CD4-positive, alpha-beta T cell (primary cell): ENCODE measurements around the gene CYS1. TPM values are rescaled to one million over a fixed set of nuclear protein-coding genes. Genes with fewer than 3 reads are reported as not detected.

Experiments
- ATAC-seq: fragments of 200-7000 bp; cut with Tn5 transposase; one replicate; pipeline ENCODE4 v1.10.0; 2022; ENCODE audit warnings: mild to moderate bottlenecking; ENCODE audit not compliant: poor library complexity
- CTCF ChIA-PET: fragments of 350-600 bp; sonication (Branson Sonifier 250); formaldehyde crosslinking; loops from one replicate; lab custom pipeline; 2021; ENCODE audit warnings: antibody characterized with exemption, inconsistent platforms; lab: Charles Lee
- POLR2A ChIA-PET: fragments of 350-600 bp; sonication (Branson Sonifier 250); formaldehyde crosslinking; loops from one replicate; lab custom pipeline; 2021; ENCODE audit warnings: antibody characterized with exemption, inconsistent platforms; lab: Charles Lee
- DNase-seq, 14 experiments: peaks; one replicate each; pipeline ENCODE4 v3.0.0-alpha.2; 2013 to 2020; ENCODE audit warnings: mixed read lengths in 2 of 14
- H3K27ac ChIP-seq, 2 donors: one replicate each; pipeline versions ENCODE4 v1.5.1 to v1.7.0; 2013; ENCODE audit warnings: low read length in 2 of 2, low read depth in 1 of 2, mild to moderate bottlenecking in 1 of 2
- H3K27me3 ChIP-seq, 2 experiments: 1 replicate in 1 of 2; 2 replicates in 1 of 2; pipeline versions ENCODE4 v1.6.1 to v1.7.0; 2013; ENCODE audit warnings: low read length in 2 of 2, control low read depth in 1 of 2, mild to moderate bottlenecking in 1 of 2, moderate library complexity in 1 of 2; ENCODE audit not compliant: insufficient read depth in 2 of 2, control insufficient read depth in 1 of 2
- H3K36me3 ChIP-seq: one replicate; pipeline ENCODE4 v1.6.1; 2013; ENCODE audit warnings: low read length, control low read depth; ENCODE audit not compliant: insufficient read depth
- H3K4me1 ChIP-seq: one replicate; pipeline ENCODE4 v1.6.1; 2013; ENCODE audit warnings: low read length, control low read depth; ENCODE audit not compliant: insufficient read depth
- H3K4me3 ChIP-seq: one replicate; pipeline ENCODE4 v1.5.1; 2013; ENCODE audit warnings: mild to moderate bottlenecking, low read length, moderate library complexity
- H3K9me3 ChIP-seq, 2 experiments: 1 replicate in 1 of 2; 2 replicates in 1 of 2; pipeline versions ENCODE4 v1.6.1 to v1.7.0; 2013; ENCODE audit warnings: low read length in 2 of 2, mild to moderate bottlenecking in 2 of 2, control low read depth in 1 of 2, moderate library complexity in 1 of 2; ENCODE audit not compliant: control insufficient read depth in 1 of 2, insufficient read depth in 1 of 2
- H3K27ac Mint-ChIP-seq: one replicate; pipeline ENCODE4 v1.8.0; 2020; ENCODE audit warnings: mixed read lengths
- H3K27me3 Mint-ChIP-seq: one replicate; pipeline ENCODE4 v1.8.0; 2021; ENCODE audit warnings: mixed read lengths
- H3K36me3 Mint-ChIP-seq: one replicate; pipeline ENCODE4 v1.8.0; 2021; ENCODE audit warnings: low read depth, mixed read lengths
- H3K4me1 Mint-ChIP-seq: one replicate; pipeline ENCODE4 v1.8.0; 2021; ENCODE audit warnings: low read depth, mixed read lengths
- H3K4me3 Mint-ChIP-seq: one replicate; pipeline ENCODE4 v1.8.0; 2020; ENCODE audit warnings: mild to moderate bottlenecking, mixed read lengths
- H3K9me3 Mint-ChIP-seq: one replicate; pipeline ENCODE4 v1.8.0; 2020; ENCODE audit warnings: mixed read lengths
- CTCF ChIP-seq: fragments of 200-600 bp; IDR thresholded peaks from one replicate; pipeline ENCODE4 v1.8.0; 2022; ENCODE audit warnings: antibody characterized with exemption, mild to moderate bottlenecking
- intact Hi-C, 2 experiments: fragments of 100-400 bp; cut with DNase I in 1 of 2; cut with micrococcal nuclease in 1 of 2; formaldehyde crosslinking; loops; one replicate each; pipeline versions ENCODE4 v1.15.1 to v1.9.0; 2023 to 2025; cut with DNase I, micrococcal nuclease
- total RNA-seq, 174 experiments: library from RNA in 2 of 174; stranded (reverse) in 2 of 174; gene quantifications; one replicate each; pipeline ENCODE4 v1.2.3 and lab custom pipeline; 2021 to 2026

Gene CYS1
- total RNA-seq, 2 experiments from 2014 or later: not detected

DNA sequence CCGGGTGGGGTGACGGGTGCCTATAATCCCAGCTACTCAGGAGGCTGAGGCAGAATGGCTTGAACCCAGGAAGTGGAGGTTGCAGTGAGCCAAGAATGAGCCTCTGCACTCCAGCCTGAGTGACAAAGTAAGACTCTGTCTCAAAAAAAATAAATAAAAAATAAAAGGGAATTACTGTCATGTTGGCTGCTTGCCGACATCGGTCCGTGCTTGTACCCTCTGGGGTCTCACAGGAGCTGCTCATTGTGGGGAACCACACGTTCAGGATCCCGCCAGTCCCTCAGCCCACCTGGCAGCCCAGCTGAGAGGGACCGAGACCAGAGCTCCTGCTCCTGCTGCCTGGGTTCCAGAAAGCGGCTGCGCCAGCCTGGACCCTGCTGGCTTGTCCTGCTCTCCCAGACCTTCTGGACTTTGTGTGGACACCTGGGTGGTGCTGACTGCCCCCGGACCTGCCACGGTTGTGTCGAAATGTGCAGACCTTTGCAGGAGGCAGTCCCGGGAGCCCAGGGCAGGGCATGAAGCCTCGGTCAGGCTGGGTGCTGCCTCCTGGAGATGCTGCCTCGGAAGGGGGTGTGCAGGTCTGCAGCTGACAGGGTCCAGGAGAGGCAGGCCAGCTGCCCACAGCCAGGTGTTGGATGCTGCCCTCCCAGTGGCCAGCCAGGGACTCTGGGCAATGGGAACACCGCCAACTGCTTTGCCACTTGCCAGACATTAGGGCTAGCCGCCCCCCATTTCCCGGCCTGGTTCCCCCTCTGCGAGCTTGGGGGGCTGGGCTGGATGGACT, 20.5 kb downstream of the CYS1 start:
- Histone ChIP-seq H3K27me3 (no peaks in the 10 kb centered on the region), H3K4me1 (peaks cover 3% of the 10 kb centered on the region), H3K4me3 (no peak overlapping the region), H3K36me3 (no peaks in the 10 kb centered on the region), H3K27ac (no peak overlapping the region), H3K9me3 (peaks cover 0 to 4% of the 10 kb centered on the region in 2 experiments)
- H3K4me3 Mint-ChIP-seq: no peak overlapping the region
- peaks cover 8% of the 10 kb centered on the region for H3K36me3 Mint-ChIP-seq
- intact Hi-C loops: no loop called here
- H3K27ac Mint-ChIP-seq: no peak overlapping the region
- TF ChIP-seq CTCF: no peak
- no peaks in the 10 kb centered on the region for H3K9me3 Mint-ChIP-seq
- DNase-seq (no peak), ATAC-seq (no peak)
- ChIA-PET POLR2A (no interaction called here), CTCF (interaction anchor here (2.0 kb wide), 1 partner anchor 76 kb away, joined by 5 read pairs; no protein-coding TSS in a partner anchor)
- peaks cover 3% of the 10 kb centered on the region for H3K27me3 Mint-ChIP-seq
- H3K4me1 Mint-ChIP-seq: peaks cover 6% of the 10 kb centered on the region

GRCh38 chr2:10059016-10059351, 21.2 kb downstream of the CYS1 start:
- TF ChIP-seq CTCF: no peak
- ChIA-PET POLR2A (no interaction called here), CTCF (no interaction called here)
- no peak overlapping the region for H3K27ac Mint-ChIP-seq
- Histone ChIP-seq H3K27ac (no peak overlapping the region), H3K4me3 (no peak overlapping the region), H3K36me3 (no peaks in the 10 kb centered on the region), H3K4me1 (peaks cover 3% of the 10 kb centered on the region), H3K27me3 (no peaks in the 10 kb centered on the region), H3K9me3 (peaks cover 0 to 4% of the 10 kb centered on the region in 2 experiments)
- H3K36me3 Mint-ChIP-seq: peaks cover 15% of the 10 kb centered on the region
- no peak overlapping the region for H3K4me3 Mint-ChIP-seq
- ATAC-seq (no peak), DNase-seq (no peak)
- peaks cover 3% of the 10 kb centered on the region for H3K27me3 Mint-ChIP-seq
- intact Hi-C loops: no loop called here
- H3K9me3 Mint-ChIP-seq: no peaks in the 10 kb centered on the region
- peaks cover 6% of the 10 kb centered on the region for H3K4me1 Mint-ChIP-seq

- no peak for TF ChIP-seq CTCF
- H3K9me3 Mint-ChIP-seq: no peaks in the 10 kb centered on the region
- peaks cover 3% of the 10 kb centered on the region for H3K4me1 ChIP-seq
- CTCF ChIA-PET: interaction anchor here (1.3 kb wide), 1 partner anchor 14 kb away, joined by 3 read pairs; no protein-coding TSS in a partner anchor
- DNase-seq: no peak
- no peak for ATAC-seq
- no peak overlapping the region for H3K4me3 ChIP-seq
- POLR2A ChIA-PET: no interaction called here
- peaks cover 3% of the 10 kb centered on the region for H3K27me3 Mint-ChIP-seq
- H3K4me3 Mint-ChIP-seq: no peak overlapping the region
- H3K36me3 ChIP-seq: no peaks in the 10 kb centered on the region
- peaks cover 6% of the 10 kb centered on the region for H3K4me1 Mint-ChIP-seq
- H3K27ac Mint-ChIP-seq: no peak overlapping the region
- no peak overlapping the region for H3K27ac ChIP-seq
- intact Hi-C loops: no loop called here
- no peaks in the 10 kb centered on the region for H3K27me3 ChIP-seq
- peaks cover 0 to 4% of the 10 kb centered on the region in 2 experiments for H3K9me3 ChIP-seq
- peaks cover 19% of the 10 kb centered on the region for H3K36me3 Mint-ChIP-seq
These were observed 21.8 kb downstream of the CYS1 start for GRCh38 chr2:10058251-10059015.
